Upper lobe of right lung (tissue), 1 donor: ENCODE measurements around the gene GDF9. TPM values are rescaled to one million over a fixed set of nuclear protein-coding genes. Genes with fewer than 3 reads are reported as not detected.

Source experiments
- ATAC-seq: fragments of 200-7000 bp; cut with Tn5 transposase; one replicate; pipeline ENCODE4 v1.9.1; 2020; ENCODE audit warnings: mild to moderate bottlenecking, moderate library complexity
- DNase-seq: peaks from one replicate; pipeline ENCODE4 v3.0.0-alpha.2; 2020
- H3K27ac ChIP-seq: fragments of 200-600 bp; one replicate; pipeline ENCODE4 v1.8.0; 2022
- H3K27me3 ChIP-seq: fragments of 200-600 bp; one replicate; pipeline ENCODE4 v1.8.0; 2022; ENCODE audit warnings: mild to moderate bottlenecking
- H3K36me3 ChIP-seq: fragments of 200-600 bp; one replicate; pipeline ENCODE4 v1.8.0; 2022
- H3K4me1 ChIP-seq: fragments of 200-600 bp; one replicate; pipeline ENCODE4 v1.8.0; 2022
- H3K4me3 ChIP-seq: fragments of 200-600 bp; one replicate; pipeline ENCODE4 v1.8.0; 2022; ENCODE audit warnings: mild to moderate bottlenecking
- H3K9me3 ChIP-seq: fragments of 200-600 bp; one replicate; pipeline ENCODE4 v1.8.0; 2022
- CTCF ChIP-seq: fragments of 200-600 bp; IDR thresholded peaks from one replicate; pipeline ENCODE4 v1.8.0; 2022; ENCODE audit warnings: antibody characterized with exemption
- intact Hi-C: fragments of 100-400 bp; cut with DNase I; formaldehyde crosslinking; loops from one replicate; pipeline ENCODE4 v1.11.0; 2022
- total RNA-seq: library from RNA; stranded (reverse); fragmentation: NEBNext Ultra II Directional; extraction: Animal tissue kit (Norgen Biotek cat#: 25700); gene quantifications from one replicate; pipeline ENCODE4 v1.2.1, GENCODE V29; 2021
- donor health status: DM: no; HTN: yes; CAD: no; lungs with severe emphysema.

The GDF9 gene
- total RNA-seq, 1 donor from 2014 or later, result 0.46 TPM

- Histone ChIP-seq H3K36me3 (no peaks in the 10 kb centered on the region), H3K27ac (peak overlapping the region; percentile 91), H3K4me1 (peaks cover 29% of the 10 kb centered on the region), H3K4me3 (peak overlapping the region; percentile 73), H3K9me3 (no peaks in the 10 kb centered on the region), H3K27me3 (no peaks in the 10 kb centered on the region)
- intact Hi-C loops, result no loop called here
- peak; percentile 89 for ATAC-seq
- peak; percentile 92 for TF ChIP-seq CTCF
- DNase-seq, result peak; percentile 93
Observed at GRCh38 chr5:132829742-132830435, 36.4 kb downstream of the GDF9 start.

GRCh38 chr5:132828846-132829494, 37.3 kb downstream of the GDF9 start:
- no peak for TF ChIP-seq CTCF
- DNase-seq, result no peak
- peaks cover 29% of the 10 kb centered on the region for H3K4me1 ChIP-seq
- no peaks in the 10 kb centered on the region for H3K36me3 ChIP-seq
- no peaks in the 10 kb centered on the region for H3K9me3 ChIP-seq
- no peak overlapping the region for H3K27ac ChIP-seq
- intact Hi-C loops, result no loop called here
- H3K27me3 ChIP-seq, result no peaks in the 10 kb centered on the region
- ATAC-seq, result no peak
- peak overlapping the region; percentile 73 for H3K4me3 ChIP-seq

- Histone ChIP-seq H3K27ac (no peak overlapping the region), H3K4me1 (peaks cover 29% of the 10 kb centered on the region), H3K9me3 (no peaks in the 10 kb centered on the region), H3K36me3 (no peaks in the 10 kb centered on the region), H3K27me3 (no peaks in the 10 kb centered on the region), H3K4me3 (no peak overlapping the region)
- no peak for TF ChIP-seq CTCF
- no peak for DNase-seq
- intact Hi-C loops, result no loop called here
- ATAC-seq, result no peak
Observed at GRCh38 chr5:132827943-132828673, 38.2 kb downstream of the GDF9 start.

- TF ChIP-seq CTCF, result no peak
- Histone ChIP-seq H3K9me3 (no peaks in the 10 kb centered on the region), H3K27me3 (no peaks in the 10 kb centered on the region), H3K4me1 (peaks cover 29% of the 10 kb centered on the region), H3K4me3 (no peak overlapping the region), H3K27ac (peak overlapping the region; percentile 31), H3K36me3 (no peaks in the 10 kb centered on the region)
- intact Hi-C loops, result no loop called here
- ATAC-seq, result no peak
- peak; percentile 51 for DNase-seq
Observed at GRCh38 chr5:132826424-132827082, 39.7 kb downstream of the GDF9 start.

- no peak for TF ChIP-seq CTCF
- Histone ChIP-seq H3K9me3 (no peaks in the 10 kb centered on the region), H3K36me3 (no peaks in the 10 kb centered on the region), H3K4me3 (peak overlapping the region; percentile 10), H3K4me1 (peaks cover 23% of the 10 kb centered on the region), H3K27me3 (no peaks in the 10 kb centered on the region), H3K27ac (peak overlapping the region; percentile 24)
- intact Hi-C loops, result no loop called here
- ATAC-seq (no peak), DNase-seq (no peak)
Observed at GRCh38 chr5:132825834-132826391, 40.4 kb downstream of the GDF9 start.
